Nephron progenitor cell (in vitro differentiated cells): ENCODE results near the gene RAD51B.
A peak's percentile ranks its signal among the peaks of the same experiment; 100 is the strongest.

Source experiments
- DNase-seq: peaks from one replicate; pipeline ENCODE4 v3.0.0; 2021
- H3K27ac Mint-ChIP-seq: 2 replicates; pipeline ENCODE4 v1.8.0; 2021; ENCODE audit warnings: mild to moderate bottlenecking, moderate library complexity, mixed read lengths
- H3K27me3 Mint-ChIP-seq: 2 replicates; pipeline ENCODE4 v1.8.0; 2021; ENCODE audit warnings: mild to moderate bottlenecking, low read depth, mixed read lengths; ENCODE audit not compliant: poor library complexity
- H3K36me3 Mint-ChIP-seq: 2 replicates; pipeline ENCODE4 v1.8.0; 2021; ENCODE audit warnings: low read depth, mixed read lengths
- H3K4me1 Mint-ChIP-seq: 2 replicates; pipeline ENCODE4 v1.8.0; 2021; ENCODE audit warnings: mixed read lengths
- H3K4me3 Mint-ChIP-seq: 2 replicates; pipeline ENCODE4 v1.8.0; 2021; ENCODE audit warnings: mild to moderate bottlenecking, moderate library complexity, mixed read lengths
- H3K9me3 Mint-ChIP-seq: 2 replicates; pipeline ENCODE4 v1.8.0; 2021; ENCODE audit warnings: mild to moderate bottlenecking, moderate library complexity, mixed read lengths
- TF ChIP-seq, protein P1 (sequence below): fragments of 200-600 bp; sonication (generic); IDR thresholded peaks from 2 replicates; pipeline ENCODE4 v1.5.0; 2021; ENCODE audit warnings: antibody characterized with exemption

The RAD51B gene

DNA sequence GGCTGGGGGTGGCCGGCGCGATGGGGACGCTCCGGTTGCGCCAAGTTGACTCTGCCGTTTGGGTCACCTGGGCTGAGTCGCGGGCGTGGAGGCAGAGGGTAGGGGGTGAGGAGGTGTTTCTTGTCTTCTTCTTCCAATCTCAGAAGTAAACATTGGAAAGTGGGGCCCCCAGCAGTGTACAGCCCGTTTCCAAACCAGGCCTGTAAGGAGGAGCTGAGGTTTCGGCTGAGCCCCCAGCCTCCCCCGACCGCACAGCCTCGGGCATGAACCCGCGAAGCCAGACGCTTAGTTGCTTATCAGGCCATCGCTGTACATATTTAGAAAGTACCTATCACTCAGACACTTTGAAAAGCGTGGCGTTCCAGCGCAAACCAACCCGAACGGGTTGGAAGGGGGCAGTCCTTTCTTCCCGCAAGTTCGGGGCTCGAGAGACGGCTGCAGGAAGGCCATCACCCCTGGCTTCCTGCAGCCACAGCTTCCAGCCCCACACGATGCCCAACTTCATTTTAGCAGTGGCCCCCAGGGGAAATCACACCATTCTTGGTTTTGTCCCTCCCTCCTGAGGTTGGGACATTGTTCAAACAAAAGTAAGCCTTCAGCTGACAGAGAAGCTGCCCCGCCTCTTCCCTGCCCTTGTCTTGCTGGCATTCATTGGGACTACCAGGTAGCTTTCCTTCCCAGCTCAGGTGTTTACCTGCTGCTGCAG lies 809.2 kb downstream of the RAD51B start:
- peaks cover 3% of the 10 kb centered on the region for H3K27me3 Mint-ChIP-seq
- H3K4me1 Mint-ChIP-seq = peaks cover 86% of the 10 kb centered on the region
- H3K9me3 Mint-ChIP-seq = no peaks in the 10 kb centered on the region
- peak overlapping the region; percentile 36 for H3K27ac Mint-ChIP-seq
- H3K4me3 Mint-ChIP-seq = peak overlapping the region; percentile 38
- TF ChIP-seq, protein P1, sequence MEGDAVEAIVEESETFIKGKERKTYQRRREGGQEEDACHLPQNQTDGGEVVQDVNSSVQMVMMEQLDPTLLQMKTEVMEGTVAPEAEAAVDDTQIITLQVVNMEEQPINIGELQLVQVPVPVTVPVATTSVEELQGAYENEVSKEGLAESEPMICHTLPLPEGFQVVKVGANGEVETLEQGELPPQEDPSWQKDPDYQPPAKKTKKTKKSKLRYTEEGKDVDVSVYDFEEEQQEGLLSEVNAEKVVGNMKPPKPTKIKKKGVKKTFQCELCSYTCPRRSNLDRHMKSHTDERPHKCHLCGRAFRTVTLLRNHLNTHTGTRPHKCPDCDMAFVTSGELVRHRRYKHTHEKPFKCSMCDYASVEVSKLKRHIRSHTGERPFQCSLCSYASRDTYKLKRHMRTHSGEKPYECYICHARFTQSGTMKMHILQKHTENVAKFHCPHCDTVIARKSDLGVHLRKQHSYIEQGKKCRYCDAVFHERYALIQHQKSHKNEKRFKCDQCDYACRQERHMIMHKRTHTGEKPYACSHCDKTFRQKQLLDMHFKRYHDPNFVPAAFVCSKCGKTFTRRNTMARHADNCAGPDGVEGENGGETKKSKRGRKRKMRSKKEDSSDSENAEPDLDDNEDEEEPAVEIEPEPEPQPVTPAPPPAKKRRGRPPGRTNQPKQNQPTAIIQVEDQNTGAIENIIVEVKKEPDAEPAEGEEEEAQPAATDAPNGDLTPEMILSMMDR = no peak
- no peaks in the 10 kb centered on the region for H3K36me3 Mint-ChIP-seq
- DNase-seq = no peak

DNA sequence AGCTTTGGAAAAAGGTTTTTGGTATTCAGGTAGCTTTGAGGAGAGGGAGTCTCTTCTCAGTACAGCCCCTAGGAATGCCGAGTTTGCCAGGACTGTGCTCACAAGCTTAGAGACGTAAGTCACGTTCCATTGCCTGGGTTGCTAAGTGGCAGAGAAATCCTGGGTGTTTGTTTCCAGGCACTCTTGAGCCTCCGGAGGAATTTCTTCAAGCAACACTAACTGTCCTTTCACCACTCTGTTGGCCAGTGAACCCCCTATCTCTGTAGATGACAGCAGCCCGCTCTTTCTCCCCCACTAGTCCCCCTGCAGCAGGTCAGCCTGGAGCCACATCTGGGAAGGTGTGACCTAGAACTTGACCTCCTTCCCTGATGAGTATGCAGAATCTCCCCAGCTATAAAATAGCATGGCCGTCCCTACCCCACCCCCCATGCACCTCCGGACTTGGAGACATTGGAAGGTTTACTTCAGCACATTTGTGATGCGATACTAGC lies 810.5 kb downstream of the RAD51B start:
- DNase-seq = no peak
- Mint-ChIP-seq H3K27ac (peak overlapping the region; percentile 45), H3K4me3 (no peak overlapping the region), H3K9me3 (no peaks in the 10 kb centered on the region), H3K4me1 (peaks cover 73% of the 10 kb centered on the region), H3K27me3 (peaks cover 3% of the 10 kb centered on the region), H3K36me3 (no peaks in the 10 kb centered on the region)
- TF ChIP-seq, protein P1 = no peak

DNA sequence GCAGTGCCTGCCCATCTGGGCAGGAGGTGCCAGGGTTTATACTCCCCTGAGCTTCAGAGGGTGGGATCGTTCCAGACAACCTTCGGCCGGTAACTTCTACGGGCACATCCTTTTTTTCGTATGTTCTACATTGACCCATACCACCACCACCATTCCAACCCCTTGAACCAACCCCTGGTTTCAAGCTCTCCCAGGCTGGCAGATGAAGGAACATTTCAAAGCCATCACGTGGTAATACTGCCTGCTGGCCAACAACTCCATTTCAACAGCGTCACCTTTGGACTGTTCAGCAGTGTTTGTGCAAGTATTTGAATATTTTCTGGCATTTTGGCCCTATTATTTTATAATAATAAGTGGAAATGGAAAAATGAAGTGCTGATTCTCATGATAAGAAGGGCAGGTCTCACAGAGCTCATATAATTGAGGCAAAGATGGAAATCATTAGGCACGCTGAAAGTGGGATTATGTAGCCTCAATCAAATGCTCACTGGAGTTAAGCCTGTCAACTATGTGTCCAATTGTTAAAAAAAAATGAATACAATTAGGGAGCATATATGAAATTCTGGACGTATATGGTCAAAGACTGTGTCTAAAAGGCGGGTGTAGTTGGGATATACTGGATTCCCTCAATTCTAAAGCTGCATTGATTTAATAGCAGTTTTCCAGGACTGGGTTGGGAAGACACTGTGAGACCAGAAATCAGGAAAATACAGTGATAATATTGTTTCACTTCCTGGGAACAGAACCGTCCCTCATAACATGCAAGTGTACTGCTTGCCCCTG lies 811.2 kb downstream of the RAD51B start:
- peaks cover 66% of the 10 kb centered on the region for H3K4me1 Mint-ChIP-seq
- TF ChIP-seq, protein P1 = no peak
- H3K4me3 Mint-ChIP-seq = no peak overlapping the region
- no peaks in the 10 kb centered on the region for H3K9me3 Mint-ChIP-seq
- H3K27ac Mint-ChIP-seq = no peak overlapping the region
- peaks cover 3% of the 10 kb centered on the region for H3K27me3 Mint-ChIP-seq
- DNase-seq = no peak
- no peaks in the 10 kb centered on the region for H3K36me3 Mint-ChIP-seq

DNA sequence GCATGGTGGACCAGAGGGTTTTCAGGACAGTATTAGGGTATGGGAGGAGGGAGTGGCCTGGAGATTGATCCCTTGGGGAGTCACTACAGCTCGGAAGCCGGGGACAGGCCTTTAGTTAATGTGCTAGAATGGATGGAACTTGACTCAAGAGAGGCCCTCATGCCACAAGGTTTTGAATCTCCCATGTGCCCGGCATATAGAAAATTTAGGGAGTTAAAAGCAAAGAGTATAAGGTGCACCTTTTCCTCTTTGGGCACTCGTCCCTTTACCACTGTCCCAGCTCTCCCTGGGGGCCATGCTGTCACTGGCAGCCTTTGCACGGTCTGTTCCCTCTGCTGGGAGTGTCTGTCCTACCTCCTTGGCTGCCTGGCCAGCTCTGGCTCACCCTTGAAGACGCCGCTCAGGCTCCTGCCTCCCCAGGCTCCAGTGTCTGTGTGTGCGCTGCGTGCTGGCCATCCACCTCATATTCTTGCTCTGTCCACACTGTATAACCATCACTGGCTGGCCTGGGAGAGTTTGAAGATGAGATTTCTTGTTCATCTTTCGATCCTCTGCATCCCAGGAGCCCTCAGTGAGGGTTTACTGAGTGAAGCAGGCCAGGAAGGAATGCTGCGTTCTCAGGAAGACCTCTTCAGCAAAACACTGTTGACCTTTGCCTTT lies 811.9 kb downstream of the RAD51B start:
- Mint-ChIP-seq H3K27ac (peak overlapping the region; percentile 49), H3K4me3 (no peak overlapping the region), H3K36me3 (no peaks in the 10 kb centered on the region), H3K27me3 (peaks cover 3% of the 10 kb centered on the region), H3K9me3 (no peaks in the 10 kb centered on the region), H3K4me1 (peaks cover 59% of the 10 kb centered on the region)
- TF ChIP-seq, protein P1 = no peak
- DNase-seq = no peak

DNA sequence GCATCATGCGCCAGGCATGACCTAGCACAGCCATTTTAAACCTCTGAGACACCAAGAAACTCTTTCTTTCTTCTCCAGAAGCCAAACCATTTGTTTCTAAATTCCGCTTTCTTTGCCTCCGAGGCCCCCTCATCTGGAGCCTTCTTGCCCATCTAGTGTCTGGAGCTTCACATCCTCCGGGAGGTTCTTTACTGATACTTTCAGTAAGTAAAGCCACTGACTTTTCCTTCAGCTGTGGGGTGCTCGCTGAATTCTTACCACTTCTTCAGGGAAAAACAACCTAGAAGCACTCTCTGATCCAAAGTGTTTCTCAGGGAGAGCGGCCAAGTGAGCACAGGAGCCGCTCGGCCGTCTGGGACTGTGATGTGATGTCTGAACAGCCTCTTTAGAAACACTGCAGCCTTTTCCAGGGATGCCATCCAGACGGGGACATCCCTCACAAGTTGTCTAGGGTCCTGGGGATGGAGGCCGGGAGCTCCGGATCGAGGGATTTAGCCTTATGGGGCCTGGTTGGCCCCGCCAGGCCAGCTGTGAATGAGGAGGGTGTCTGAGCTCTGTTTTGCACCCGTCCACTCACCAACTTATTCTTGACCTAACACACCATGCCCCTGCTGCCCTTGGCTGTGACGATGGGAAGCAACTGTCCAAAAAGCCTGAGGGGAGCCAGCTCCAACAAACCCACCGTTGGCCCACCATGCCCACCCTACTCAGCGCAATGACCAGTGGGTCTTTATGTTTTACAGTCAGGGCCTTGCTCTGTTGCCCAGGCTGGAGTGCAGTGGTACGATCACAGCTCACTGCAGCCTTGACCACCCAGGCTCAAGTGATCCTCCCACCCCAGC lies 812.7 kb downstream of the RAD51B start:
- TF ChIP-seq, protein P1 = no peak
- H3K27ac Mint-ChIP-seq = peak overlapping the region; percentile 49
- no peak for DNase-seq
- H3K4me3 Mint-ChIP-seq = peak overlapping the region; percentile 26
- peaks cover 51% of the 10 kb centered on the region for H3K4me1 Mint-ChIP-seq
- H3K36me3 Mint-ChIP-seq = no peaks in the 10 kb centered on the region
- H3K9me3 Mint-ChIP-seq = no peaks in the 10 kb centered on the region
- peaks cover 3% of the 10 kb centered on the region for H3K27me3 Mint-ChIP-seq
